Measurements from ENCODE around the gene SPATA24.

SPATA24 gene

DNA sequence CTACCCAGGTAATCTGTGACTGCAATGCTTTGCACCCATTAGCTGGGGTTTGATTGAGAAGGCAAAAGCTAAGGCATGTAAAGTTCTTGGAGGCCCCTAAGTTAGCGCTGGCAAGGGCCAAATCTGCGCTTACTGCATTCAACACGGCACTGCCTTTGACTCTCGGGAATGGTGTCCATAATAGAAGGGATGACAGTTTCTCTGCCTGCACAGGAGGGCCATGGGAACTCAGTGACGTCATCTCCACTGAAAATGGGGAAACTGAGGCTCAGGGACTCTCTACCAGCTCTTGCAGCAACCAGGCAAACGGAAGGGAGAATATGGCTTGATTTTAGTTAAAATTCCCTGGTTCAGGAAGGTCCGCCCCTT is 487 bp downstream of the SPATA24 start:
- no peak for DNase-seq
- WGBS (ENCODE audit: extremely low coverage, insufficient coverage, low lambda C conversion rate): no CpG with 5 or more reads among the region's 7 CpGs
- Histone ChIP-seq H3K4ac (ENCODE audit: low read depth, low read length) (no peak overlapping the region), H3K79me2 (ENCODE audit: control insufficient read depth, insufficient read depth, low read length) (no peaks in the 10 kb centered on the region), H3K4me3 (ENCODE audit: low read length) (peak overlapping the region; percentile 39), H4K5ac (ENCODE audit: low read length) (no peak overlapping the region), H3K18ac (ENCODE audit: low read length) (no peak overlapping the region), H2BK15ac (replicated peaks; ENCODE audit: low read depth) (no peak overlapping the region), H3K27ac (ENCODE audit: low read depth, low read length) (peak overlapping the region; percentile 95), H2BK5ac (ENCODE audit: low read length) (no peak overlapping the region), H4K8ac (ENCODE audit: low read depth, low read length) (no peak overlapping the region), H3K79me1 (ENCODE audit: low read length) (no peaks in the 10 kb centered on the region), H3K4me1 (ENCODE audit: control insufficient read depth, low read depth, low read length) (peaks cover 2% of the 10 kb centered on the region), H2BK120ac (ENCODE audit: low read depth, low read length) (no peak overlapping the region), H3K9ac (ENCODE audit: low read length) (peak overlapping the region; percentile 83), H3K56ac (ENCODE audit: low read length) (peak overlapping the region; percentile 89), H3K4me2 (ENCODE audit: low read length) (peak overlapping the region; percentile 96), H3K36me3 (ENCODE audit: control insufficient read depth, insufficient read depth, low read length) (no peaks in the 10 kb centered on the region), H3K27me3 (ENCODE audit: insufficient read depth, low read length, poor library complexity) (no peaks in the 10 kb centered on the region), H2AK5ac (ENCODE audit: low read length) (no peak overlapping the region), H3K23ac (ENCODE audit: low read length) (no peak overlapping the region)

DNA sequence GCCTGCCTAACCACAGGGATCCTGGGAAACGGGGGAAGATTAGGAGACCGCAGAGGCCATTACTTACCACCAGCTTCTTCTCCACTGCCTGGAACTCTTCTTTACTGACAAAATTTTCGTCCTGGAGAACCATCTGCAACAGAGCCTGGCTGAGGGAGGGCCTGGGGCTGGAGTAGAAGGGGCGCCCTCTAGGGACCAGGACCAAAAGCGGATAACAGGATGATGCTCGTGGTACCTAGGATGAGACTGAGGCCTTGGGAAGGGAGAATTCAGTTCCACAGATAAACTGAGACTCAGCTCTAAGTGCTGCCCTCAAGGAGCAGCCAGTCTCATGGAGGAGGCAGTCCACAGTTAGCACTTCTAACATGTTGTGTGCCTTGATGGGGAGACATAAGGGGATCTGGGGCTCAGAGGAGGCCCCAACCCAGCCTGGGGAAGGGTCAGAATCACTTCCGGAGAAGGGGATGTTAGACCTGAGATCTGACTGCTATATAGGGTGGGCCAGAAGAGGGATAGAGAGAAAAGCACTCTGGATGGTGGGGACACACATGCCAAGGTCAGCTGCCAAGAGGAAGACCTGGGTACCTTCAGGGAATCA is 1.2 kb downstream of the SPATA24 start:
- H3K18ac ChIP-seq (ENCODE audit: low read length): no peak overlapping the region
- no peak overlapping the region for H2BK5ac ChIP-seq (ENCODE audit: low read length)
- H2AK5ac ChIP-seq (ENCODE audit: low read length): no peak overlapping the region
- H4K8ac ChIP-seq (ENCODE audit: low read depth, low read length): no peak overlapping the region
- peaks cover 2% of the 10 kb centered on the region for H3K4me1 ChIP-seq (ENCODE audit: control insufficient read depth, low read depth, low read length)
- H2BK120ac ChIP-seq (ENCODE audit: low read depth, low read length): no peak overlapping the region
- no peaks in the 10 kb centered on the region for H3K79me2 ChIP-seq (ENCODE audit: control insufficient read depth, insufficient read depth, low read length)
- H2BK15ac ChIP-seq (replicated peaks; ENCODE audit: low read depth): no peak overlapping the region
- no peak overlapping the region for H3K4me2 ChIP-seq (ENCODE audit: low read length)
- DNase-seq: peak; percentile 80
- no peaks in the 10 kb centered on the region for H3K79me1 ChIP-seq (ENCODE audit: low read length)
- H3K56ac ChIP-seq (ENCODE audit: low read length): no peak overlapping the region
- no peaks in the 10 kb centered on the region for H3K36me3 ChIP-seq (ENCODE audit: control insufficient read depth, insufficient read depth, low read length)
- no CpG with 5 or more reads among the region's 7 CpGs for WGBS (ENCODE audit: extremely low coverage, insufficient coverage, low lambda C conversion rate)
- no peaks in the 10 kb centered on the region for H3K27me3 ChIP-seq (ENCODE audit: insufficient read depth, low read length, poor library complexity)
- H3K9ac ChIP-seq (ENCODE audit: low read length): no peak overlapping the region
- H3K4me3 ChIP-seq (ENCODE audit: low read length): no peak overlapping the region
- H3K27ac ChIP-seq (ENCODE audit: low read depth, low read length): no peak overlapping the region
- no peak overlapping the region for H3K4ac ChIP-seq (ENCODE audit: low read depth, low read length)
- H3K23ac ChIP-seq (ENCODE audit: low read length): no peak overlapping the region
- H4K5ac ChIP-seq (ENCODE audit: low read length): no peak overlapping the region

DNA sequence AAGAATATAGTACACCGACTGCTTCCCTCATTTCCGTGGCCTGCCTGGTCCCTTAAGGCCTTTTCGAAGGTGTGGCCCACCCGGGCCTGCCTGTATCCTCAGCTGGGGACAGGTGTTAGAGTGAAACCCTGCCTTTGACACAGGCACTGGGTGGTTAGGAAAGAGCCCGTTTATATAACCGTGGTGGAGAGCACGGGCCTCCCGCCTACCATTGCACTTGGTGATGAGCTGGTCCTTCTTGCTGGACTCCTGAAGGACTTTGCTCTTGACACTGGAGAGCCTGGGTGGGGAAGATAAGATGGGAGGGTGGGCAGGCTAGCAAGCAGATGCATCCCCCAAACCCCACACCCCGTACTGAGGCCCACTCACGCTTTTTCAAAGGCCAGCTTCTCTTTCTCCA is 2.3 kb downstream of the SPATA24 start:
- Histone ChIP-seq H3K27ac (ENCODE audit: low read depth, low read length) (no peak overlapping the region), H3K56ac (ENCODE audit: low read length) (no peak overlapping the region), H3K4me1 (ENCODE audit: control insufficient read depth, low read depth, low read length) (peaks cover 4% of the 10 kb centered on the region), H3K79me2 (ENCODE audit: control insufficient read depth, insufficient read depth, low read length) (no peaks in the 10 kb centered on the region), H4K5ac (ENCODE audit: low read length) (no peak overlapping the region), H2AK5ac (ENCODE audit: low read length) (no peak overlapping the region), H3K23ac (ENCODE audit: low read length) (no peak overlapping the region), H3K18ac (ENCODE audit: low read length) (no peak overlapping the region), H3K79me1 (ENCODE audit: low read length) (no peaks in the 10 kb centered on the region), H2BK15ac (replicated peaks; ENCODE audit: low read depth) (no peak overlapping the region), H2BK120ac (ENCODE audit: low read depth, low read length) (no peak overlapping the region), H3K27me3 (ENCODE audit: insufficient read depth, low read length, poor library complexity) (no peaks in the 10 kb centered on the region), H3K9ac (ENCODE audit: low read length) (no peak overlapping the region), H3K4me2 (ENCODE audit: low read length) (no peak overlapping the region), H2BK5ac (ENCODE audit: low read length) (no peak overlapping the region), H3K4ac (ENCODE audit: low read depth, low read length) (no peak overlapping the region), H4K8ac (ENCODE audit: low read depth, low read length) (no peak overlapping the region), H3K4me3 (ENCODE audit: low read length) (no peak overlapping the region), H3K36me3 (ENCODE audit: control insufficient read depth, insufficient read depth, low read length) (no peaks in the 10 kb centered on the region)
- DNase-seq: no peak
- WGBS (ENCODE audit: extremely low coverage, insufficient coverage, low lambda C conversion rate): no CpG with 5 or more reads among the region's 10 CpGs

DNA sequence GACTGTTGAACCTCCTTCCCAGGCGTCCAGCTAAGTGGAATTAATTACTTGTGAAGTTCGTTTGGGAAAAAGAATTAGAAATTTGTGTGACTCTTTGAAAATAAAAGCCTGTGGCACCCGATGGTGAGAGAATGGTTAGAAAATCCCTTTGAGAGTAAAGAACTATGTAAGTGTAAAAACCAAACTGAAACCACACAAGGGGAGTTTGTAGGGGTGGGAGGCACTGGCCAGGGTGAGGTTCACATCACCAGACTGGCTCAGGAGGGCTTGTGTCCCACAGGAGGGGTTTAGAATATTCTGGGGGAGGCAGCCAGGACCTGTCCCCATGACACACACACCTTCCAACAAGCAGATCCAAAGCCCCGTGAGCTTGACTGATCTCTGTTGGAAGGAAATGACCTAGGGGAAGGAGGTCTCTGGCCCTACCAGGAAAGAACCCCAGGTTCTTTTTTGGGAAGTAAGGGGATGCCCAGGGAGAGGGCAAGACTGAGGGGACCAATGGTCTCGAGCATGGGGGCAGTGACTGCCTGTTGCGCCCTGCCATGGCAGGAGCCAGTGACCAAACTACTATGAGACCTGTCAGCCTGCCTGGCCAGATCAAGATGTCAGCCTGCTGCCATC is 4.3 kb downstream of the SPATA24 start:
- Histone ChIP-seq H3K9ac (ENCODE audit: low read length) (no peak overlapping the region), H3K27me3 (ENCODE audit: insufficient read depth, low read length, poor library complexity) (no peaks in the 10 kb centered on the region), H3K4me2 (ENCODE audit: low read length) (no peak overlapping the region), H4K5ac (ENCODE audit: low read length) (no peak overlapping the region), H3K18ac (ENCODE audit: low read length) (no peak overlapping the region), H3K4me1 (ENCODE audit: control insufficient read depth, low read depth, low read length) (peaks cover 9% of the 10 kb centered on the region), H3K4ac (ENCODE audit: low read depth, low read length) (no peak overlapping the region), H3K36me3 (ENCODE audit: control insufficient read depth, insufficient read depth, low read length) (no peaks in the 10 kb centered on the region), H2AK5ac (ENCODE audit: low read length) (no peak overlapping the region), H3K79me1 (ENCODE audit: low read length) (no peaks in the 10 kb centered on the region), H2BK5ac (ENCODE audit: low read length) (no peak overlapping the region), H3K4me3 (ENCODE audit: low read length) (no peak overlapping the region), H3K27ac (ENCODE audit: low read depth, low read length) (no peak overlapping the region), H4K8ac (ENCODE audit: low read depth, low read length) (no peak overlapping the region), H3K56ac (ENCODE audit: low read length) (no peak overlapping the region), H3K23ac (ENCODE audit: low read length) (no peak overlapping the region), H2BK15ac (replicated peaks; ENCODE audit: low read depth) (no peak overlapping the region), H3K79me2 (ENCODE audit: control insufficient read depth, insufficient read depth, low read length) (no peaks in the 10 kb centered on the region), H2BK120ac (ENCODE audit: low read depth, low read length) (no peak overlapping the region)
- WGBS (ENCODE audit: extremely low coverage, insufficient coverage, low lambda C conversion rate): no CpG with 5 or more reads among the region's 6 CpGs
- no peak for DNase-seq

DNA sequence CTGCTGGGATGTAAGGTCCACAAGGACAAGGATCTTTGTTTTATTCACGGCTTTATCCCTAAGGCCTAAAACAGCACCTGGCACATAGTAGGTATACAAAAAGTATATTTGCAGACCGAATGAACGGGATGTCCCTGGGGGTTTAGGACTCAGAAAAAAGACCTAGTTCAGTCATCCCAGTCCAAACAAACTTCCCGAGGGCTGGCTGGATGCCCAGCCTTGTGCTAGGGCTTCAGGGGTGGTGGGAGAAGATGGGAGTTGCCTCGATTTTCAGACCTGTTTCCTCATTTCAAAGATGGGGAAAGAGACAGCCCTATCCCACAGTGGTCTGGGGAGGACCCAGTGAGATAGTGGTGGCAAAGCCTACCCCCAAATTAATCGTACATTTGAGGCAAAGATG is 6.0 kb downstream of the SPATA24 start:
- Histone ChIP-seq H3K79me1 (ENCODE audit: low read length) (no peaks in the 10 kb centered on the region), H3K79me2 (ENCODE audit: control insufficient read depth, insufficient read depth, low read length) (no peaks in the 10 kb centered on the region), H3K4me1 (ENCODE audit: control insufficient read depth, low read depth, low read length) (peaks cover 8% of the 10 kb centered on the region), H3K27ac (ENCODE audit: low read depth, low read length) (no peak overlapping the region), H4K5ac (ENCODE audit: low read length) (no peak overlapping the region), H3K4me3 (ENCODE audit: low read length) (no peak overlapping the region), H2BK5ac (ENCODE audit: low read length) (no peak overlapping the region), H3K4me2 (ENCODE audit: low read length) (no peak overlapping the region), H3K56ac (ENCODE audit: low read length) (no peak overlapping the region), H2BK120ac (ENCODE audit: low read depth, low read length) (no peak overlapping the region), H3K23ac (ENCODE audit: low read length) (no peak overlapping the region), H2AK5ac (ENCODE audit: low read length) (no peak overlapping the region), H3K36me3 (ENCODE audit: control insufficient read depth, insufficient read depth, low read length) (no peaks in the 10 kb centered on the region), H3K9ac (ENCODE audit: low read length) (no peak overlapping the region), H2BK15ac (replicated peaks; ENCODE audit: low read depth) (no peak overlapping the region), H3K4ac (ENCODE audit: low read depth, low read length) (no peak overlapping the region), H3K27me3 (ENCODE audit: insufficient read depth, low read length, poor library complexity) (peaks cover 3% of the 10 kb centered on the region), H4K8ac (ENCODE audit: low read depth, low read length) (no peak overlapping the region), H3K18ac (ENCODE audit: low read length) (no peak overlapping the region)
- no peak for DNase-seq
- WGBS (ENCODE audit: extremely low coverage, insufficient coverage, low lambda C conversion rate): no CpG with 5 or more reads among the region's 6 CpGs

DNA sequence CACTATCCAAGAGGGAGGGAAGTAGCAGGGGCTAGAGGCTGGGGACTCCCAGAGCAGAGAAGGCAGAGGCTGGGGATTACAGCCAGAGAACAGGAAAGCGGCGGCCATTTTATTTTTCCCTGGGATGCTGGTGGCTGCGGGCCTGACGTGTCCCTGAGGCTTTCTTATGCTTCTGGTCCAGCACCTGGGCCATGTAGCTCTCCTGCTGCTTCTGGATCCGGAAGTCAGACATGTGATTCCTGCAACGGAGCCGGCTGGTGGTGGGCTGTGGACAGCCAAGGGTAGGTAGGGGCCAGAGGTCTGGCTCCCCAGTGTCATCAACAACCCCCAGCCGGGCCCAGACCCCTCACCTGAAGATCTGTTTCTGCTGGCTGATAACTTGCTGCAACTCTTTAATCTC is 7.2 kb downstream of the SPATA24 start:
- no CpG with 5 or more reads among the region's 8 CpGs for WGBS (ENCODE audit: extremely low coverage, insufficient coverage, low lambda C conversion rate)
- Histone ChIP-seq H3K27ac (ENCODE audit: low read depth, low read length) (no peak overlapping the region), H4K8ac (ENCODE audit: low read depth, low read length) (no peak overlapping the region), H3K18ac (ENCODE audit: low read length) (no peak overlapping the region), H3K36me3 (ENCODE audit: control insufficient read depth, insufficient read depth, low read length) (no peaks in the 10 kb centered on the region), H3K23ac (ENCODE audit: low read length) (no peak overlapping the region), H2AK5ac (ENCODE audit: low read length) (no peak overlapping the region), H2BK15ac (replicated peaks; ENCODE audit: low read depth) (no peak overlapping the region), H3K9ac (ENCODE audit: low read length) (no peak overlapping the region), H3K4me1 (ENCODE audit: control insufficient read depth, low read depth, low read length) (peaks cover 8% of the 10 kb centered on the region), H3K4me3 (ENCODE audit: low read length) (no peak overlapping the region), H3K79me2 (ENCODE audit: control insufficient read depth, insufficient read depth, low read length) (no peaks in the 10 kb centered on the region), H3K79me1 (ENCODE audit: low read length) (no peaks in the 10 kb centered on the region), H2BK5ac (ENCODE audit: low read length) (no peak overlapping the region), H4K5ac (ENCODE audit: low read length) (no peak overlapping the region), H3K4me2 (ENCODE audit: low read length) (no peak overlapping the region), H3K4ac (ENCODE audit: low read depth, low read length) (no peak overlapping the region), H3K27me3 (ENCODE audit: insufficient read depth, low read length, poor library complexity) (peaks cover 3% of the 10 kb centered on the region), H3K56ac (ENCODE audit: low read length) (no peak overlapping the region), H2BK120ac (ENCODE audit: low read depth, low read length) (no peak overlapping the region)
- DNase-seq: peak; percentile 85

Measured in mesendoderm (in vitro differentiated cells).